Stomach (tissue), 4 donors: Measurements from ENCODE around the gene NEO1.

Experiments
- POLR2A ChIP-seq, 4 donors: fragments of 450-650 bp; IDR thresholded peaks; one replicate each; pipeline ENCODE4 v1.6.1; 2016; ENCODE audit warnings: antibody characterized with exemption in 4 of 4, control low read depth in 2 of 4, mild to moderate bottlenecking in 1 of 4, moderate library complexity in 1 of 4
- POLR2AphosphoS5 ChIP-seq, 3 donors: sonication (generic); formaldehyde crosslinking; IDR thresholded peaks; one replicate each; pipeline ENCODE4 v1.6.1; 2016; ENCODE audit warnings: antibody characterized with exemption in 3 of 3
- TF ChIP-seq, protein P1 (sequence below), 7 experiments: fragments of 450-650 bp in 4 of 7; fragments of 200-600 bp in 3 of 7; sonication (generic) in 3 of 7; IDR thresholded peaks; one replicate each; pipeline ENCODE4 v1.5.1; 2016 to 2019; ENCODE audit warnings: antibody characterized with exemption in 7 of 7, control low read depth in 2 of 7, mild to moderate bottlenecking in 1 of 7

DNA sequence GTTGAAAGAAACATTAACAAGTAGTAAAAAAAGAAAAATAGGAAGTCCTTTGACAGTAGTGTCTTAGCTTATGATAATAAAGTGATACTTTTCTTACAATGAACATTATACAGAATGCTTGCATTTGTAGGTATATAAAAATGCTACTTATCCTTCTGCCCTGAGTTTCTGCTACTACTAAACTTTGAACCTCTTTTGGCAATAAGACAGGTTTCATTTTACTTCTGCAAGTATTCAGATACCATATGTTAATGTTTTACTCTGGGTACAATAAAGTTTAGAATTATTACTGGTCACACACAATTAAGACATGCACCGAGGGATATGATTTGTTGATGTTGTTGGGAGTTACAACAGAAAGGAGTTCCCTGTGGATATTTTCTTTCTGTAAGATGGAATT is 57.9 kb downstream of the NEO1 start:
- TF ChIP-seq, protein P1, sequence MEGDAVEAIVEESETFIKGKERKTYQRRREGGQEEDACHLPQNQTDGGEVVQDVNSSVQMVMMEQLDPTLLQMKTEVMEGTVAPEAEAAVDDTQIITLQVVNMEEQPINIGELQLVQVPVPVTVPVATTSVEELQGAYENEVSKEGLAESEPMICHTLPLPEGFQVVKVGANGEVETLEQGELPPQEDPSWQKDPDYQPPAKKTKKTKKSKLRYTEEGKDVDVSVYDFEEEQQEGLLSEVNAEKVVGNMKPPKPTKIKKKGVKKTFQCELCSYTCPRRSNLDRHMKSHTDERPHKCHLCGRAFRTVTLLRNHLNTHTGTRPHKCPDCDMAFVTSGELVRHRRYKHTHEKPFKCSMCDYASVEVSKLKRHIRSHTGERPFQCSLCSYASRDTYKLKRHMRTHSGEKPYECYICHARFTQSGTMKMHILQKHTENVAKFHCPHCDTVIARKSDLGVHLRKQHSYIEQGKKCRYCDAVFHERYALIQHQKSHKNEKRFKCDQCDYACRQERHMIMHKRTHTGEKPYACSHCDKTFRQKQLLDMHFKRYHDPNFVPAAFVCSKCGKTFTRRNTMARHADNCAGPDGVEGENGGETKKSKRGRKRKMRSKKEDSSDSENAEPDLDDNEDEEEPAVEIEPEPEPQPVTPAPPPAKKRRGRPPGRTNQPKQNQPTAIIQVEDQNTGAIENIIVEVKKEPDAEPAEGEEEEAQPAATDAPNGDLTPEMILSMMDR (IDR thresholded peaks at IDR 0.05) = no peak
- TF ChIP-seq POLR2A (IDR thresholded peaks at IDR 0.05) (no peak), POLR2AphosphoS5 (IDR thresholded peaks at IDR 0.05) (no peak)
